HG03565 (cell line): ENCODE data around the gene SLC9C1.
A peak's percentile ranks its signal among the peaks of the same experiment; 100 is the strongest.

Source experiments
- ATAC-seq: cut with Tn5 transposase; IDR thresholded peaks from one replicate; pipeline ENCODE4 v1.9.1; 2021; ENCODE audit warnings: mild to moderate bottlenecking, moderate library complexity; ENCODE audit not compliant: unreplicated experiment

SLC9C1 gene

GRCh38 chr3:112115806-112116383 is 178.1 kb downstream of the SLC9C1 start:
- no peak for ATAC-seq

GRCh38 chr3:112115161-112115739 is 178.8 kb downstream of the SLC9C1 start:
- ATAC-seq = peak; percentile 31

GRCh38 chr3:112114576-112115160 is 179.3 kb downstream of the SLC9C1 start:
- no peak for ATAC-seq

- ATAC-seq = peak; percentile 36
These were observed 182.1 kb downstream of the SLC9C1 start for GRCh38 chr3:112111785-112112402.

- ATAC-seq = no peak
These were observed 184.7 kb downstream of the SLC9C1 start for GRCh38 chr3:112109322-112109721.

- no peak for ATAC-seq
These were observed 189.2 kb downstream of the SLC9C1 start for GRCh38 chr3:112104774-112105173.

GRCh38 chr3:112101916-112102315 is 192.1 kb downstream of the SLC9C1 start:
- ATAC-seq = no peak

GRCh38 chr3:112097378-112097777 is 196.6 kb downstream of the SLC9C1 start:
- ATAC-seq = no peak

- no peak for ATAC-seq
These were observed 197.8 kb downstream of the SLC9C1 start for GRCh38 chr3:112096176-112096575.

GRCh38 chr3:112095731-112096130 is 198.3 kb downstream of the SLC9C1 start:
- no peak for ATAC-seq

GRCh38 chr3:112093180-112093522 is 200.9 kb downstream of the SLC9C1 start:
- ATAC-seq = no peak

- ATAC-seq = no peak
These were observed 201.4 kb downstream of the SLC9C1 start for GRCh38 chr3:112092496-112093179.

GRCh38 chr3:112090887-112091586 is 203.0 kb downstream of the SLC9C1 start:
- no peak for ATAC-seq
